A673 (cell line): ENCODE results near the gene TM2D3.

Experiments used
- CTCF ChIP-seq: fragments of 300-800, 200-600 bp; sonication (generic); conservative IDR thresholded peaks from 2 replicates; pipeline ENCODE4 v1.5.1; 2017; ENCODE audit warnings: low read depth, mild to moderate bottlenecking, antibody characterized with exemption, low read length, moderate library complexity, mixed read lengths
- EZH2 ChIP-seq: fragments of 200-600 bp; sonication (generic); IDR thresholded peaks from 2 replicates; pipeline ENCODE4 v1.6.1; 2017; ENCODE audit warnings: borderline replicate concordance, low read depth, mild to moderate bottlenecking, mixed read lengths, antibody characterized with exemption, low read length; ENCODE audit not compliant: poor library complexity, severe bottlenecking

GRCh38 chr15:101657968-101658784, 6.0 kb upstream of the TM2D3 start:
- no peak for TF ChIP-seq CTCF
- TF ChIP-seq EZH2 = no peak
